GM10847 (cell line): ENCODE measurements around the gene KIF6.

ENCODE experiments used
- POLR2A ChIP-seq: IDR thresholded peaks from 2 replicates; pipeline ENCODE4 v1.6.1; 2011; ENCODE audit not compliant: insufficient read length; ENCODE audit errors: extremely low read depth

KIF6 gene

DNA sequence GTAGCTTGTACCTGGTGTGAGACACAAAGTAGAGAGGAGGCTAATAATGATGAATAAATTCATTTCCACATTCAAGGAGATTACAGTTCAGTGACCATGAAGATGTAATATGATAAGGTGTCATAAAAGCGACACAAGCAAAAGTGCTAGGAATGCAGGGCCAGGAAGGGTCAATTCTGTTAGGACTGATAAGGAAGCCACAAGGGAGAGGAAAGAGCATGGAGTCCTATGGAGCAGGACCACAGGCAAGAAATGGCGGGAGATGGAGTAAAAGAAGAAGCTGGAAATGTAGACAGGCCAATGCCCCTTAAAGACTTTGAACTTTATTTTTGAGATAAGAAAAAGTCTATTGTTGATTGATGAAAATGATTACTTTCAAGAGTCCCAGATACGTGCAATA lies 240.9 kb downstream of the KIF6 start:
- no peak for TF ChIP-seq POLR2A

DNA sequence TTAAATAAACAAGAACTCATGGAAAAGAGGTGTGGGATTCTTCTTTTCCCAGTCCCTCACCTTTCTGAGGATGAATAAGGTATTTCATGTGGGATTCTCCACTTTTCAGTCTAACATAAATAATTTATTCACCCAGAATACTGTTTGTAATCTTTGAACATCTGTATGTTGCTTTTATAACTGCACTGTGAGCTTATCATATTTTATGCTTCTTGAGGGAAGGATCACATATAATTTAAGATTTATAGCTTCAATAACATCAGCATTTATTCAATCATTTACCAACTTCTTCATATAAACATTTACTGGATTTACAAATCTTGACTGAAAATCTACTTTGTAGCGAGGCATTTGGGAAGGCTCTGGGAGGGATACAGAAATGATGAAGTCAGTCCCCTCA lies 248.5 kb downstream of the KIF6 start:
- TF ChIP-seq POLR2A = no peak

DNA sequence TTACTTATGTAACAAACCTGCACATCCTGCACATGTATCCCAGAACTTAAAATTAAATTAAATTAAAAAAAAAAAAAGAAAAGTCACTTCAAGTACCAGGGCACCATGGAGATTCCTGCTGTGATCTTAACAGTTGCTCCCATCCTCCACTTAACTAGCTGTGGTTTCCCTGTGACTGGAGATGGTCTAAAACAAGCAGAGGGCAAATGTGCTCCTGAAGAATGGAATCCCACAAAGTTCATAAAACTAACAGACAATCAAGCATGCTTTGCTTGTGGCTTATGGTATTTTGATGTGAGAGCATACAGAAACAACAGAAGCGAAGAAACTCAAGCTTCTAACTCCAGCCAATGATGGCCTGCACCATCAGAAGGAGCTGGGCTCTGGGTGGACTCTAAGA lies 249.1 kb downstream of the KIF6 start:
- no peak for TF ChIP-seq POLR2A

DNA sequence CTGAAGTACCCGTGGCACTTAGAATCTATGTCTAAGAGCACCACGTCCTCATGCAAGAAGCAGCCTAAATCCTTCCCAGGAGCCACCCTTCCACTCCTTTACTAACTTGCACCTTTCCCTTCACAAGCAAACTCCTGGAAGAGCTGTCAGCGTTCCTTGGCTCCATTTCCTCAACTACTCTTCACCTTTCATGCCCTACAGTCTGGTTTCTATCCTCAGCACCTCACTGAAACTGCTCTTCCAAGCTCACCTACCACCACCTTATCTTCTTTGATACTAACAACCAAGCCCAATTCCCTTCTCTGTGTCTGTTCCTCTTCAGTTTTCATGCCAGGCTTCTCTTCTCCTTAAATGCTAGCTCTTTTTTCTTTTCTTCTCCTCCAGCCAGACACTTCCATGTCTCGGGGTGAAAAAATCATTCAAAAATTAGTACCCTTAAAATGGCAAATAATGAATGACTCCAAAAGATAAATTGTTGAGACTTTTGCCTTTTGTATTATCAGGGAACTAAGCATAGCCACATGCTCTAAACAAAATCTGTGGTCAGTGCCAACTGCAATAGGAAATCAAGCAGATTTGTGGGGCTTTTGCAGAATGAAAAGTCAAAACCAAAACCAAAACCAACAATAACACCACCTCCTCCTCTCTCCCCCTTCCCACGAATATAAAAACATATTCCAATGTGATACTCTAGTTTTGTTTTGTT lies 253.1 kb downstream of the KIF6 start:
- TF ChIP-seq POLR2A = no peak

DNA sequence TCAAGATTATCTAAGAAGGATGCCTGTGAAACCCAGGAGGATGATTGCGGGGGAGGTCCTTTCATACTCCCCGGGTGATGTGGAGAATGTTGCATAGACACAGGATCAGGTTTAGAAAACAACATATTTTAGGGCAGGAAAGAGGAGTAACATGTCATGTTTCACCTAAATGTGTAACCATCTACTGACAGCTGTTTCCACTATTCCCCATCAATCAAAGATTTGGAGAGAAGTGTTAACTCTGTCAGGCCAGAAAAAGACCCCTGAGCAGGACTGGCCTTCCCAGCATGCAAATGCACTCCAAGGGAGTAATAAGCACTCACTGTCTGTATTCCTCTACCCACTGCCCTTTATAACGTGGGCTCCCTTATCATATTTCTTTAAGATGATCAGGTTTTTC lies 254.7 kb downstream of the KIF6 start:
- no peak for TF ChIP-seq POLR2A

DNA sequence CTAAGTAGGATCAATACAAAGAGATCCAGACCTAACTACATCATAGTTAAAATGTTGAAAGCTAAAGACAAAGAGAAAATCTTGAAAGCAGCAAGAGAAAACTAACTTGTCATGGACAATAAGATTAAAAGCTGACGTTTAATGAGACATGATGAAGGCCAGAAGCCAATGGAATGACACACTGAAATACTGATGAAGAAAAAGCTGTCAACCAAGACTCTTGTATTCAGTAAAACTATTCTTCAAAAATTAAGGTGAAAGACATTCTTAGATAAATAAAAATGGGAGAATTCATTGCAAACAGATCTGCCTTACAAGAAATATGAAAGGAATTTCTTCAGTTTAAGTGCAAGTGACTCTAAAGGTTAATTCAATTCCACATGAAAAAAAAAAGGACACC lies 256.8 kb downstream of the KIF6 start:
- no peak for TF ChIP-seq POLR2A

DNA sequence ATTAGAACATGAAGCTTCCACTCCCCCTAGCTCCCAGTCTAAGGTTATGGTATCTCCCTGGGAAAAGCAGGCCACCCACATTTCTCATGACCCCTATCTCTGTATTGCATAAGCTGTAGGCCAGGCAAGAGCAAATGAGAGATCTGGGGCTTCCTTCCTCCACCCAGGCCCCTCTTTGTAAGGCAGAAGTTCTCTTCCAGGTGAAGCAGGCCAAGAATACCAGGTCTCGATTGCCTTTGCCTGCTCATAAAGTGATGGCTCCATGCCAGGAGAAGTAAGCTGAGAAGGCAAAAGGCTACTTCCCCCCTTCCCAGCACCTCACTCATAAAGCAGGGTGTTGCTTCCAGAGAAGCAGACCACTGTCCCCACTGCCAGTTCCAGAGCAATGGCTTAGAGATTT lies 258.6 kb downstream of the KIF6 start:
- no peak for TF ChIP-seq POLR2A

DNA sequence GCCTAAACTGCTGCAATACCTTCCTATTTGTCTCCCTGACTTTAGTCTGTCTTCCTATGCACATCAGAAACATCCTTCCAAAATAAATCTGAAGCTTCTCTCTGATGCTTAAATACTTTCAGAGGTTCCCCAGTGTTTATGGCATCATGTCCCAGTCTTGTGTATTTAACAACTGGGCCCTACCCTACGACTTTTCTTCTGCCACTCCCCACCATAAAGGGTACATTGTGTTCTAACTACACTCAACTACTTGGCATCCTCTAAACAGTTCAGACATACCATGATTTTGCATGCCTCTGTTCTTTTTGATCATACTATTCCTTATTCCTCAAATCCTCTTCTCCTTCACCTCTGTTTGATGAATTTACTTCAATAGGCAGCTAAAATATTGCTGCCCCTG lies 259.7 kb downstream of the KIF6 start:
- TF ChIP-seq POLR2A = no peak

DNA sequence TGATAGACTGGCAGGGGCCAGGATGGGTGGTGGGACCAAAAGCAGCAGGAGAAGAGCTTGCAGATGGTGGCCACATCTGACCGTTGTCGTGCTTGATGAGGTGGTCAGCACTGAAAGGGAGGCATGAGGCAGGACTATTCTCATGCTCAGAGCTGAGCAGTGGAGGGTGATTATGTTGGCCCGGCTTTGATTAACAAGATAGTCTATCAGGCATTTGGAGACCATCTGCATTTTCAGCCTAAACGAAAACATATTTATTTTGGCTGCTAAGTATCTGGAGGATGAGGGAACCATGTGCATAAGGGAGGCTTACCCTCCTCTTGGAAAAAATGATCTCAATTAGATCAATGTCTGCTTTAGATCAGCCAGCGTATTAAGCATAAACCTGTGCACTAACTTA lies 261.1 kb downstream of the KIF6 start:
- TF ChIP-seq POLR2A = no peak

DNA sequence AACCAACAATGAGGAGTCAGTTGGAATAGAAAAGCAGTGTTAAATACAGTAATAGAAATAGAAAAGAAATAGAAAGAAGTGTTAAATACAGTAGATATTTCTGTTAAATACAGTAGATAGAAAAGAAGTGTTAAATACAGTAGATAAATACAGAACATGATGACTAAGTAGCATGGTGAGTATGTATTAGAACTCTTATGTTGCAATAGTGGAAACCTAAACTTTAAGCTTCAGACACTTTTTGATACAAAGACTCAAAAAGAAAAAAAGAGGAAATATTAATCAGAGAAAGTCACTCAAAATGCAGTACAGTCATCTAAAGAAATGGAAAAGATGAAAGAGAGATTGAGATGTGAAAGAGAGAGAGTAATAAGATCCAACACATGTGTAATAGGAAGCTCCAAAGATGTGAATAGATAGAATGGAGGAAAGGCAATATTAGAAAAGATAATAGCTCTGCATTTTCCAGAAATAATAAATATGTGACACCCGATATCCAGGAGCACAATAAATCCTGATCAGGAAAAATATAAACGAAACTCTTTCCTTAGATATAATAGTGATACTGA lies 271.2 kb downstream of the KIF6 start:
- TF ChIP-seq POLR2A = no peak

DNA sequence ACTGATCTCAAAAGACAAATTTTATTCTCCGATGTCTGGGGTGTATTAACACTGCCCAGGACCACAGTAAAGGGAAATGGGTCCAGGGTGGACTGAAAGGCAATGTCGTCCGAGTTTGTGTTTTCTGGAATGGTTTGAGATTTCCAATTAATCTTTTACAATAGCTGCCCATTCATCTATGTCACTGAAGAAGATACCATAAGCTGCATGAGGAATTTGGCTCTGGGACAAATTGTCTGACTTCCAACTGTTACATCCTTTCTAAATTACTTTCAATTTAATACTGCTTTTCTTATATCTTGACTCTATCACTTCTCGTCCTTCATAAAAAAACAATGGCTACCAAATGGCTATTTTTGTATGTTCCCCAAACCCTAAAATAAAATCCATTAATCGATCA lies 272.0 kb downstream of the KIF6 start:
- TF ChIP-seq POLR2A = no peak

DNA sequence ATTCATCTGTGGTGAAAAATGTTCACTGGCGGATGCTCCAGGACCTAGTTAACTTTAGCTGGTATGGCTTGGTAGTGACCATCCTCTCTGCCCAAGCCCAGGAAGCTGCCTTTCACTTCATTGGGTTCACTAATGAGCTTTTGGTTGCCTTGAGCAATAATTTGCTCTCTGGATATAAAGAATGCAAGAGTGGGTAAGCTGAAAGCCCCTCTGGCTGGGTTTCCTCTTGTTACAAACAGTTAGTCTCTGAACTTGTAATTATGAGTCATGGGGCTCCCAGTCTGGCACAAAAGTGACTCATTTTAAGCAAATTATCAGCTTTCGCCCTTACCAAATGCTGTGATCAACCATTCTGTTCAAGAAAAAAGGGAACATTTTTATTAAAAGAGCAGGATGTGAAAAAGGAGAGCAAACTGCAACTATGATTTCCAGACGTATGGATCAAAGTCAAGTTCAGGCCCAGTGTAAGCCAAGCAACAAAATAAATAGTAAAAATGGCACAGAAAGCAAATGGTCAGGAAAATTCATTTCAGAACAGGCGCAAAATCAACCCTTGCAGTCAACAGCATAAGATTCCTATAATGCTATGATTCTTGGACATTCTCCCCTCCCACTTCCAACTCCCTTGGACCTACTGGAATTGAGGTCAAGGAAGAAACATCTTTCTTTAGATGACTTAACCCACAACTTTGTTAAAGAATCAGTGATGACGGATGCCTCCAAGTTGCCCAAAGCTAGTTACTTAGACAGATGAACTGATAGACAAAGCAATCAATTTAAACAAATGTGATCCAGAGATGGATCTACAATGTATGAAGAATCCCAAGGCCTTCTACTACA lies 272.7 kb downstream of the KIF6 start:
- TF ChIP-seq POLR2A = no peak

DNA sequence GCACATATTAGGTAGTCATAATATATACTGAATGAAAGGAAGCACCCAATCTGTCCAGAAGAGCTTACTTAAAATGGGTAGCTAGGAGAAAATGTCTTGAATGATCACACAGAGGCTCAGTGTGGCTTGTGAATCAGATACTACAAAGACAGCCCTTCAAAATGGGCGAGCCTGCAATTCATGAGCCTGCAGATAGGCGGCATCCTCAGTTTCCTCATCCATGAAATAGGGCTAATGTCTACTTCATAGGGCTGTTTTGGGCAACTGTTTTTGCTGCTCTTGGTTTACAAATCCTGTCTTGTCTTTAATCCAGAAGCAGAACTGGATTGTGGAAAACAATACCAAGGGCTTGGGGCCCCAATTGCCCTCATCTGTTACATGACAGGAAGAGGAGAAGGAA lies 273.4 kb downstream of the KIF6 start:
- no peak for TF ChIP-seq POLR2A

DNA sequence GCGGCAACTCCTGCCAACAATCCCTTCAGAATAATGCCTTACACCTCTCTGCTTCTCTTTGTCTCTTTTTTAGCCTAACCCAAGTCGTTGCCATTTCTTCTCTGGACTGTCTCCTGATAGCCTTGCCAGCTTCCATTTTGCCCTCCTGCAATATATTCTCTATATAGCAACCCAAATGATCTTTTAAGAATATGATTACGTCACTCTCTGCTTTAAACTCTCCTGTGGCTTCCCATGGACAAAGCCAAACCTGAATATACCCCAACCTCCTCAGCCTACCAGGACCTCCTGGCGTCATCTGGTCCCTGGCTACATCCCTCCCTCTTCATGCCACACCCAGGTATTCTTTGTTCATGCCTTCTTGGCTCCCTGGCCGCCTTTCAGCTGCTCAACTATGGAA lies 276.2 kb downstream of the KIF6 start:
- TF ChIP-seq POLR2A = no peak

DNA sequence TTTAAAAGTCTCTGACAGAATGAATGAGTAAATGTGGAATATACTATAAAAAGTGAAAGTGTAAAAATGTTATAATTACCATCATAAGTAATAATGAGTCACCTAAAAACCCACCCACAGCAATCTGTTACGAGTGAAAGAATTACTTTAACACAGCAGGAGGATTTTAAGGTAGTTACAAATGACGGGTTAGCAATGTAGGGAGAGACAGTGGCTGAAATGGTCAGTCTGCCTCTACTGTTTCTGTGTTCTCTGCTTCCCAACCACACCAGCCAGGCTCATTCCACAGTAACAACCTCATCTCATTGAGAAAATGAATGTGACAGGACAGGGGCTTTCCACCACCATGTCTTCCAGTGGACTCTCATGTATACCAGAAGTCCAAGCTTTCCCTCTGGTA lies 278.3 kb downstream of the KIF6 start:
- no peak for TF ChIP-seq POLR2A

DNA sequence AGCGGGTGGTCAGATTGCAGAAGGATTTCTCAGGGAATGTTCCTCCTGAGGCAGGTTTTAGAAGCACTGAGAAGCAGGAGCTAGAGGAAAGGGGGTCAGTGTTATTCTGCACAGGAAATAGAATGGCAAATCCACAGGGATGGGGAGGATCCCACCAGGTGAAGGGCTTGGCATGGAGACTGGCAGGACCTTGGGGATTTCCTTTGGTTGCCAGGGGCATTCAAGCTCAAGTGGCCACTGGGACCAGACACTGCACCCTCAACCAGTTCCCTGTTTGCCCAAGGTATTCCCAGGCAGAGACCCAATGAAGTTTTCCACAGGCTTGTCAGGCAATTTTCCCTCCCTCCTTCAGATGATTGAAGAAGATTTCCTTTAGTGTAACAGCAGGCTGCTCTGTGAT lies 279.5 kb downstream of the KIF6 start:
- no peak for TF ChIP-seq POLR2A
